ENCODE measurements around the gene PARD6B.
"Not testable (repeated sequence)": the region's sequence is repeated elsewhere in the genome, so short reads cannot be mapped to it uniquely, and the experiment has no call there.

Gene PARD6B

DNA sequence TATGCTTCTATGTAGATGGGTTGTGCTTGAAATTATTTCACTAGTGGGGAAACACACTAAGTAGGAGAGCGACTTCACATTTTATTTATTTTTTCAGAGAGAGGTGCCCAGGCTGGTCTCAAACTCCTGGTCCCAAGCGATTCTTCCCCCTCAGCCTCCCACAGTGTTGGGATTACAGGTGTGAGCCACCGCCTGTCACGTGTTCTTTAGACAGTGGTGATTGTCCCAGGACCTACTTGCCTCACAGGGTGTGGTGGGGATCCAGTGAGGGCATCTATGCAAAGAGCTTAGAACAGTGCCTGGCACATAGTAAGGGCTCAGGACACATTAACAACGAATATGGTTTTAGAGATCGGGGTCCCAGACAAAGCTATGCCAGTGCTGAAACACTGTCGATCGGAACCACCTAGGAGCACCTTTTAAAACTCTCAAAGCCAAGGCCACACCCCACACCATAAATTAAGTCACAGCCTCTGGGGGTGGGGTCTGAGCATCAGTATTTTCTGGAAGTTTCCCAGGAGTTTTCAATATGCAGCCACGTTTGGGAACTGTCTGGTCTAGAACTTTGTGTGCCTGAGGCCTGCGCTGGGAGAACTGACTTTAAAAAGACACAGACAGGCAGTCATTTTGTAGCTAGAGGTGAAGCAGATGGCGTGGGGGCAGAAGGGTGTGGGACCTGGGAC lies 58.7 kb downstream of the PARD6B start:
- TF ChIP-seq, protein P1, sequence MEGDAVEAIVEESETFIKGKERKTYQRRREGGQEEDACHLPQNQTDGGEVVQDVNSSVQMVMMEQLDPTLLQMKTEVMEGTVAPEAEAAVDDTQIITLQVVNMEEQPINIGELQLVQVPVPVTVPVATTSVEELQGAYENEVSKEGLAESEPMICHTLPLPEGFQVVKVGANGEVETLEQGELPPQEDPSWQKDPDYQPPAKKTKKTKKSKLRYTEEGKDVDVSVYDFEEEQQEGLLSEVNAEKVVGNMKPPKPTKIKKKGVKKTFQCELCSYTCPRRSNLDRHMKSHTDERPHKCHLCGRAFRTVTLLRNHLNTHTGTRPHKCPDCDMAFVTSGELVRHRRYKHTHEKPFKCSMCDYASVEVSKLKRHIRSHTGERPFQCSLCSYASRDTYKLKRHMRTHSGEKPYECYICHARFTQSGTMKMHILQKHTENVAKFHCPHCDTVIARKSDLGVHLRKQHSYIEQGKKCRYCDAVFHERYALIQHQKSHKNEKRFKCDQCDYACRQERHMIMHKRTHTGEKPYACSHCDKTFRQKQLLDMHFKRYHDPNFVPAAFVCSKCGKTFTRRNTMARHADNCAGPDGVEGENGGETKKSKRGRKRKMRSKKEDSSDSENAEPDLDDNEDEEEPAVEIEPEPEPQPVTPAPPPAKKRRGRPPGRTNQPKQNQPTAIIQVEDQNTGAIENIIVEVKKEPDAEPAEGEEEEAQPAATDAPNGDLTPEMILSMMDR (IDR thresholded peaks at IDR 0.05; ENCODE audit: insufficient read depth, low read length, poor library complexity, severe bottlenecking), result no peak
- H3K27me3 ChIP-seq (replicated peaks; ENCODE audit: control insufficient read depth, insufficient read depth, low read length), result no peaks in the 10 kb centered on the region
- no peak overlapping the region for H3K4me3 ChIP-seq (replicated peaks; ENCODE audit: low read depth, low read length)
- DNase-seq (ENCODE audit: extremely low read depth, insufficient read length), result no peak
- no peaks in the 10 kb centered on the region for H3K36me3 ChIP-seq (ENCODE audit: control insufficient read depth, insufficient read depth, low read length)

GRCh38 chr20:50790651-50791277 lies 59.4 kb downstream of the PARD6B start:
- no peak overlapping the region for H3K4me3 ChIP-seq (replicated peaks; ENCODE audit: low read depth, low read length)
- peak; percentile 89 for DNase-seq (ENCODE audit: extremely low read depth, insufficient read length)
- H3K36me3 ChIP-seq (ENCODE audit: control insufficient read depth, insufficient read depth, low read length), result no peaks in the 10 kb centered on the region
- no peaks in the 10 kb centered on the region for H3K27me3 ChIP-seq (replicated peaks; ENCODE audit: control insufficient read depth, insufficient read depth, low read length)
- TF ChIP-seq, protein P1 (IDR thresholded peaks at IDR 0.05; ENCODE audit: insufficient read depth, low read length, poor library complexity, severe bottlenecking), result peak; percentile 95

DNA sequence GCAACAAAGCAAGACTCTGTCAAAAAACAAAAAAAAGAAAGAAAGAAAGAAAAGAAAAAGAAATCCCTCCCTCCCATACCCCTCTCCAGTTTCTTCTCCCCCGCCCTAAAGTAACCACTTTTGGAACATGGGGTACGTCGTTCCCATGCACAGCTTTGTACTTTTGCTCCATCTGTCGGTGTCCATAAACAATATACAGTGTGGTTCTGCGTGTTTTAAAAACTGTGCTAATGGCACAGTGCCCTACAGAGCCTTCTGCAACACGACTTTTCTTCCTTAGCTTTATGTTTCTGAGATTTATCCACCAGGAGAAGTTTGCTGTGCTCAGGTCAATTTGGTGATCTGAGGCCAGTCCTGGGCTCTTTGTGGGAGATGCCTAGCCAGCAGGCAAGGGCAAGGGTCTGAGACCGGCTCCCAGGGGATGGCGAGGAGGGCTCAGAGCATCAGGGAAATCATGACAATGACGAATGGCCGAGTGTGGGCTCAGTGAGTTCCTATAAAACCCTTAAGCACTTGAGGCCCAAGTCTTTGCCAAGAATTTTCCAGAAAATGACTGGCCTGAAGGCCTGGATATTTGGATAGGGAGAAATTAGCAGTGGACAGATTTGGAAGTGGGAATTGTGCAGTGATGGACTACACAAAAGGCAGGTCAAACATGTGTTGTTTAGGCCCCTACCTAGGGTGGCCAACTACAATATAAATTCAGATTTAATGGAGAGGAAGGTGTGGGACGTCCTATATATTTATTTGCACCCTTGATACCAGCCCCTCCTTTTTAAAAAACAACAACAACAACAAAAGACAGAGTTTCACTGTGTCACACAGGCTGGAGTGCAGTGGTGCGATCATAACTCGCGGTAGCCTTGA lies 61.6 kb downstream of the PARD6B start:
- TF ChIP-seq, protein P1 (IDR thresholded peaks at IDR 0.05; ENCODE audit: insufficient read depth, low read length, poor library complexity, severe bottlenecking), result no peak
- Histone ChIP-seq H3K4me3 (replicated peaks; ENCODE audit: low read depth, low read length) (no peak overlapping the region), H3K36me3 (ENCODE audit: control insufficient read depth, insufficient read depth, low read length) (no peaks in the 10 kb centered on the region), H3K27me3 (replicated peaks; ENCODE audit: control insufficient read depth, insufficient read depth, low read length) (no peaks in the 10 kb centered on the region)
- no peak for DNase-seq (ENCODE audit: extremely low read depth, insufficient read length)

DNA sequence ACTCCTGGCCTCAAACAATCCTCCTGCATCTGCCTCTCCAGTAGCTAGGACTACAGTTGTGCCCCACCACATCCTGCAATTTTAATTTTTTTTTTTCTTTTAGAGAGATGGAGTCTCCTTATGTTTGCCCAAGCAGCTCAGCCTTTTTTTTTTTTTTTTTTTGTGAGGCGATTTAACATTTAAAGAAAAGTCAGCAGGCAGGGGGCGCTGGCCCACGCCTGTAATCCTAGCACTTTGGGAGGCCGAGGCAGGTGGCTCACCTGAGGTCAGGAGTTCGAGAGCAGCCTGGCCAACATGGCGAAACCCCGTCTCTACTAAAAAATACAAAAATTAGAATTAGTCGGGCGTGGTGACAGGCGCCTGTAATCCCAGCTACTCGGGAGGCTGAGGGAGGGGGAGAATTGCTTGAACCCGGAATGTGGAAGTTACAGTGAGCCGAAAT lies 62.2 kb downstream of the PARD6B start:
- H3K4me3 ChIP-seq (replicated peaks; ENCODE audit: low read depth, low read length); H3K27me3 ChIP-seq (replicated peaks; ENCODE audit: control insufficient read depth, insufficient read depth, low read length); H3K36me3 ChIP-seq (ENCODE audit: control insufficient read depth, insufficient read depth, low read length); DNase-seq (ENCODE audit: extremely low read depth, insufficient read length): not testable (repeated sequence)
- TF ChIP-seq, protein P1 (IDR thresholded peaks at IDR 0.05; ENCODE audit: insufficient read depth, low read length, poor library complexity, severe bottlenecking), result peak; percentile 46

DNA sequence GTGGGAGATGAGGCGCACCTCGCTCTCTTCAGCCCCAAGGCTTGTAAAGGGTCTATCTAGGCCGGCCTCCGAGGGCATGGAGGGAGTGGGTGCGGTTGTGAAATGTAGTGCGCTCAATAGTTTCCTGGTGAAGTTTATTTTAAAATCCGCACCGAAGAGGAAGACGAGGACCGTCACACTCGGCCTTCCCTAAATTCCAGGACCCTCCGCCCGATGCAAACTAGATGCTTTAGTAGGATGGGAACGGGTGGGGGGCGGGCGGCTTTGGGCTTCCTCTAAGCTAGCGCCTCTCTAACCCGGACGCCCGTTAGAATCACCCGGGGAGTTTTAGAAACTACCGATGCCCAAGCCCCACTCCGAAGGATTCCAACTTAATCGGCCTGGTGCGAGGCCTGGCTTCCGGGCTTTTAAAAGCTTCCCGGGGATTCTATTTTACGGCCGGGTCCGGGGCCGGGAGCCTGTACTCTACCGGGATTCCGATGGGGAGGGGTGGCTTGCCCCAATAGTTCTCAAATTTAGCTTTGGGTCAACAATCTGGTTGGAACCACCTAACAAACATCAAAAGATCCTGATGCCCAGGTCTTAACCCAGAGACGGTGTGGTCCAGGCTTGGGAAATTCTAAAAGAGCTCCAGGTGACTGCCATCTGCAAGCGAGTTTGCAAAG lies 62.9 kb downstream of the PARD6B start:
- TF ChIP-seq, protein P1 (IDR thresholded peaks at IDR 0.05; ENCODE audit: insufficient read depth, low read length, poor library complexity, severe bottlenecking), result no peak
- Histone ChIP-seq H3K36me3 (ENCODE audit: control insufficient read depth, insufficient read depth, low read length) (no peaks in the 10 kb centered on the region), H3K4me3 (replicated peaks; ENCODE audit: low read depth, low read length) (peak overlapping the region; percentile 38), H3K27me3 (replicated peaks; ENCODE audit: control insufficient read depth, insufficient read depth, low read length) (no peaks in the 10 kb centered on the region)
- DNase-seq (ENCODE audit: extremely low read depth, insufficient read length), result no peak

All from GM06990 (cell line).